ENCODE measurements around the gene AQP1.

AQP1 gene

DNA sequence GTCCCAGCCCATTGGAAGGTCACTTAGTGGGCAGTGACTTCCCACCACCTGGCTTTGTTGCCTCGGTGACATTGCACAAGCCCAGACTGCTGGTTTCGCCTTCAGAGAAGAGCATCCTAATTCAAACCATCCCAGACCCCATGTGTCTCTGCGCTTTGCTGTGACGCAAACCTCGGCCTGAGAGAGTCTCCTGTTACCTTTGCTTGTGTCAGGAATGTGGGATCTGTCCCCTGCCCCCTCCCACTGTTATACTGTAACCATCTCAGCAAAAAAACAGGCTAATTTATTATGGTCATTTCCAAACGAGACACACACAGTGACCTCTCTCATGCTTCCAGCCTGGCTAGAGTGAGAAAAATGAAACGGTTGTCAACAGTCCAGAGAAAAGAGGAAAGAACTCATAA is 25.0 kb upstream of the AQP1 start:
- DNase-seq: no peak

DNA sequence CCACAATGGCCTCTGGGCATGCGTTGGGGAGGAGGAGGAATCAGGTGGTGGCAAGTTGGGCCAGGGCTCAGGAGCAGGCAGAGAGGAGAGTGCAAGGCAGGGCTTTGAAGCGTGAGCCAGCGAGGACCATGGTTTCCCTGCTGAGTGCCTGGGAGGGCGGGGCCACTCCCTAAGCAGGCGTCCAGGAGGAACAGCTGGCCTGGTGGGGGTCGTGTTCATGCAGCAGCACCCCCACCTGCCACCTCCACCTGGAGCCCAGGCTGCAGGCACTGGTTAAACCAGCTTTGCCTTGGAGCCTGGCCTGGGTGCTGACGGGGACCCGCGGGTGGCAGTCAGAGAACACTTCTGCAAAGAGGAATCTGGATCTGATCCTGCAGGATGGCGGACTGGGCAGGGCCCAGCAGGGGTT is 24.2 kb upstream of the AQP1 start:
- no peak for DNase-seq

DNA sequence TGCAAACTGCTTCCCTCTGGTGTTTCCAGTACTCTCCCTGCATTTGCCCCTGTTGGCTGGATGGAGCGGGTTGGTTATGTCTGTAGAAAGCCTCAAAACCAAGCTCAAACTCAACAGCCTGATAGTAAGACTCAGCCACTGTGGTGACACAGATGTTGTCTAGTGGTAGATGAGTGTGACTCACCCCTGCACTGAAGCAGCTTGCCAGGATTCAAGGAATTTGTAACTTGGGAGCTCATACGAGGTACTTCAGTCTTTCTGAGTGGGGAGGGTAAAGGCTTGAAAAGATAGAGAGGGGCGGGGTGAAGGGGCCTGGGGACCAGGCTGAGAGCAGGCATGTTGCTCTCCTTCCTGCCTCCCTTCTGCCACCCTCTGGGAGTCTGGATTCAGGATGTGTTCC is 22.9 kb upstream of the AQP1 start:
- no peak for DNase-seq

DNA sequence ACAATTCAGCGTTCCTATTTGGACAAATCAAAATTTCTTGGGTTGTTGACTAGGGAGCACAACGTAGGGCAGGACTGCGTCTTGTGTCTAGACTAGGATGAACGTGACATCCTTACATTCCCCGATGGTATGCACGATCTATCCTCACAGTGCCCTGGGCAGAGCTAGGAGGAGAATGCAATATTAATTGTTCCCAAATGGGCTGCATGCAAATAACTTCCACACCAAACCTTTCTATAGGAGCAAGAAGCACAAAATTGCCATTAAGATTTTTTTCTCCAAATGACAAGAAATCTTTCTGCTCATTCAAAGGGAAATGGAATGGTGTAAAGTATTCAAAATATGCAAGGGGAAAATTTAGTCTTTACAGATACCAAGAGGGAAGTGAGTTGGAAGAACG is 21.4 kb upstream of the AQP1 start:
- no peak for DNase-seq

DNA sequence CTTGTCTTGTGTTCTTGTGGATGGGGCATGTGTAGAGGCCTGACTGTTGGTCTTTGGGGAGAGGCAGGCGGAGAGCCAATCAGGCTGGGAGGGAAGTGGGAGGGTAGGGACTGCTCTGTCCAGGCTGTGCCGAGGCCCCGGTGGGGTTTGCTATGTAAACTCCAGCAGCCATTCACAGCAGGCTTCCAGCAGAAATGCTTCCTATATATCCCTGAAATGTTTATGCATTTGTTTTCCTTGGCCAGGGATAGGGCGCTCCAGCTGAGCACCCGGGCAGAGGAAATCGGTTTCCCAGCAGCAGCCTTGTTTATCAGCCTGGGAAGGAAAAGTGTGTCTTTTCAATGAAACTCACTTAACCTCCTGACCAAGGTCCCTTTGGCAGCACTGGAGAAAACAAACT is 18.3 kb upstream of the AQP1 start:
- DNase-seq: no peak

DNA sequence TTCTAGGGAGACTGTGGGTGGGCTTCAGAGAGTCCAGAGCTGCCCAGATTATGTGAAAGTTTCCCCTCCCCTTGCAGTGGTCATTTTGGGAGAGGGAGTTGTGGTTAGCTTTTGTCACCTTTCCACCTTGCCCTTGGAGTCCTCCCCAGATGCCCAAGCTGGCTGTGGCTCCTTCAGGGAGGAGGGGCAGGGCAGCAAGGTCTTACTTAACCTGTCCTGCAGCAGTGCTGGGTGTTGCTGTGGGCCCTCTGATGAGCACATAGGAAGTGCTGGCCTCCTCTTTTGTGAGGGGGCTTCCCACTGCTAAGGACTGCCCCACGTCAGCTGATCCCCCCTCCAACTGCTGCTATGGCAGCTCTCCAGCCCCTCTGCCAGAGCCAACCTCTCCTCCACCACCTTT is 17.6 kb upstream of the AQP1 start:
- DNase-seq: no peak

DNA sequence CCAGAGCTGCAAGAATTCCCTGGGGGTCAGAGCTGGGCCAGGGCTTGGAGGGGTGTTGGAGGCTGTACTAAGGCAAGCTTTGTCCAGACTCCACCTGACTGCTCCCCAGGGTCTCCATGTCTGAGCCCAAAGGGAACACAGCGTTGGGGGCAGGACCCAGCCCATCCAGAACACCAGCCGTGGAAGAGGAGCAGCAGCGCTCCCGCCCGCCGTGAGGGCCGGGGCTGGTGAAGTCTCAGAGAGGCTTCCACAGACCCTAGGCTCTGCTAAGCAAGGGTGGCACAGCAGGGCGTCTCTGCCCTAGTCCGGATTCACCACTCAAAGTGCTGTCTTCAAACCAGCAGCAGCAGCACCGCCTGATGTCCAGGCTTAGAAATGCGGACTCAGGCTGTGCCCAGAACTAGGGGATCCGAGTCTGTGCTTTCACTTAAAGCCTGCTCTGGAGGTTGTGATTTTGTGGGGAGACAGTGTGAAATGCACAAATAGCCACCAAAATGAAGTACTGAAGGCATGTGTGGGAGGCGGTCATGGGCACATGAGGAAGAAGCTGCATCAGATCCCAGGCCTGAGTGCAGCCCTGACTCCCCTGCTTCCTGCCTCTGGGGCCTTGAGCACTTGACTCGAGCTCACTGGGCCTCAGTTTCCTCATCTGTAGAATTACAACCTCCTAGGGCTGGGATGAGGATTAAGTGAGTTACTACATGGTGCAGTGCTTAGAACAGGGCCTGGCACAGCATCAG is 16.6 kb upstream of the AQP1 start:
- no peak for DNase-seq

DNA sequence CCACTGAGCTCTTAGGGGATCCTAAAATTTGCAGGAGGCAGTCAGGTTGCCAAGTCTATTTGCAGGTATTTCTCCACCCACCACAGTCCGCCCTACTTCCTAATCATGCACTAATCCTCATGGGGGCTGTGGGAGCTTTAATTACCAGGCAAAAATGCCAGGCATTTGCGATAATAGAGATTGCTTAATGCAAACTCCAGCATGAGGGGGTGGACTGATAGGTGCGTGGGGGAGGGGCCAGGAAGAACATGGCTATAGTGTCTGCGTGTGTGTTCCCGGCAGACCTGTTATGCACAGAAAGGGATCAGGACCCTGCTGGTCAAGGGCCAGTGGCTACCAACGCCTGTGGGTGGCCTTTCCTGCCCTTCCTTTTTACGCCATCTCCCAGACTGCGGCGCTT is 15.6 kb upstream of the AQP1 start:
- no peak for DNase-seq

DNA sequence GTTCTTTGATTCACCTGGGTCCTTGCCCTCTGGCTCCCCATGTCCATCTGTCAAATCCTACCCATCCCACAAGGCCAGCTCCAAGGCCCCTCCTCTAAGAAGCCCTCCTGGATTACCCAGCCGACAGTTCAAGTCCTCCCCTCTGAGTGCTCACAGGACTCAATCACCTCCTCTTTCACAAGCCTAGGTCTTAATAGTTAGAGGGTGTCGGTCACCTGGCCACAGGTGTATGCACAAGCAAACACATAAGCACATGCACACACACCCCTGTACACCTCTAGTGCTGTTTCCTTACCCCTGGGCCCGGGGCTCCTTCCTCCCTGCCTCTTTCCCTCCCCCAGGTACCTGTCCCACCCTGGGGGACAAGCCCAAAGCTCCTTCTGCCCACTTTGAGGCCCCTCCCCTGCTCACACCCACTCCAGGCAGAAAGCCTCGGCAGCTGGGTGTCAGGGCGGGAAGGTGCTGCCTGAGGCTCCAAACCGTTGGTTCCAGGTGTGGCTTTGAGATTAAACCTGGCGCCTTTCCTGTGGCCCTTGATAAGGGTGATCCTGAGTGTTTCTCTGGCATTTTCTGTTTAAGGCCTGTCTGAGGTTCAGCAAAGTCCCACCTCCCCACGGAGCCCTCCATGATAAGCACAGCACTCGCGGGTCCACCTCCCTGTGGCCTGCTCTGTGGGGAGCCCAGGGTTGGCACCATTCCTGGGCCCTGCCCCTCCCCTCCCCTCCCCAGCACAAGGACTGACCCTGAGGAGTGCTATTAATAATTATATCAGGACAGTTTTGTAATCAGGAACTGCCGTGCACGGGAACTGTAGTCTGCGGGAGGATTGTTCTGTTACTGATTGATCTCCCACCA is 14.6 kb upstream of the AQP1 start:
- DNase-seq: no peak

DNA sequence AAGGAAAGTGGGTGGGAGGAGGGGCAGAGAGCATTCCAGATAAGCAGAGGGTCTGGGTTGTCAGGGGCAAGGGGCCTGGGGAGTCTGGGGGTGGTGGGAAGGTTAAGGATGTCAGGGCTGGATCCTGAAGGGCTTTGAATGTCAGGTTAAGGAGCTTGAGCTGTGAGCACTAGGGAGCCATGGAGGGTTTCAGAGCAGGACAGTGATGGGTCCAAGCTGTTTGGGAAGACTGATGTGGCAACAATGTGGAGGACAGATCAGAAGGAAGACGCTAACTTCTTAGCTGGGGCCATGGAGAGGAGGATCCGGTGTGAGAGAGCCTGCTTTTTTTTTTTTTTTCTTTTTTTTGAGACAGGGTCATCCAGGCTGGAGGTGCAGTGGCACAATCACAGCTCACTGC is 13.9 kb upstream of the AQP1 start:
- no peak for DNase-seq

DNA sequence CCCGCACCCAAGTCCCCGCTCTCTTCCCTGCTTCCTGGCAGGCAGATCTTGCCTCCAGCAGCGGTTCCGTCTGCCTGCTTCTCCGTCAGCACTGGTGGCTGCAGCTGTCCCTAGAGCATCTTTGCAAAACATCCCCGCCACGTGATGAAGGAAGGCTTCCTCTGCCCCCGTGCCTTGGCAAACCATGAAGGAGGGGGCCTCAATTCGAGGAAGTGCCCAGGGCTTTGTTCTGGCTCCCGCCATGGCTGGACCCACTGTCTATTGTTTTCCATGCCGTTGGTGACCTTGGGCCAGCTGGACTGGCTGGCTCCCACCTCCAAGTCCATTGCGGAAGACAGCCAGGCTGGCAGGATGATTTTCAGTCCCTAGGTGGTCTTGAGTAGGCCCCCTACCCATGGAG is 13.2 kb upstream of the AQP1 start:
- no peak for DNase-seq

DNA sequence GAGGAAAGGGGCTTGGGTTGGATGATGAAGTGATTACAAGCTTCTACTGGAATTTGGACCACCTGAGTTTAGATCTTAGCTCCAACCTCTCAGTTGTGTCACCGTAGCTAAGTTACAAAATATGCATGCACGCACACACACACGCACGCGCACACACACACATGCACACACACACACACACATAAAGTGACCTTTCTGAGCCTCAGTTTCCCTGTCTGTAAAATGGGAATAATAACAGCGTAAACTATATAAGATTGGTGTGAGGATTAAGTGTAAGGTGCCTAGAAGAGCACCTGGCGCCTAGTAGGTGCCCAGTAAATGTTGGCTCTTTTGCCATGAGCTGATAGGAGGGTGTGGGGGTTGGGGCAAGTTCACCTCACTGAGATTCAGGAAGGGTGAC is 12.6 kb upstream of the AQP1 start:
- no peak for DNase-seq

DNA sequence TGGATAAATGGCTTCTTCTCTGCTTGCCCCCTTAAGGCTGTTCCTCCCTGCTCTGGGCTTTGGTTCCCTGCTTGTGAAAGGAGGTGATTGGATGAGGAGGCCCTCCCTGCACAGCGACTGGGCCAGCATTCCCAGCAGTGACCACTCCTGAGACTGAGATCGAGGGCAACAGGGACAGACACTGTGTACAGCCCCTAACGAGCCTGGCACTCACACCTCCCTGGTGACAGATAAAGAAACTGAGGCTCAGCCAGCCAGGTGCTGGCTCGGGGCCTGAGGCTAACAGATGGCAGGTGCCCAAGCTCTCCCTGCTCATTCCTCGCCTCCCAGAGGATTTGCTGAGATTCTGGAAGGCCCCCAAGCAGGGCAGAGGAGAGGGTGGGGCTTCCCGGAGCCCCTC is 12.0 kb upstream of the AQP1 start:
- no peak for DNase-seq

DNA sequence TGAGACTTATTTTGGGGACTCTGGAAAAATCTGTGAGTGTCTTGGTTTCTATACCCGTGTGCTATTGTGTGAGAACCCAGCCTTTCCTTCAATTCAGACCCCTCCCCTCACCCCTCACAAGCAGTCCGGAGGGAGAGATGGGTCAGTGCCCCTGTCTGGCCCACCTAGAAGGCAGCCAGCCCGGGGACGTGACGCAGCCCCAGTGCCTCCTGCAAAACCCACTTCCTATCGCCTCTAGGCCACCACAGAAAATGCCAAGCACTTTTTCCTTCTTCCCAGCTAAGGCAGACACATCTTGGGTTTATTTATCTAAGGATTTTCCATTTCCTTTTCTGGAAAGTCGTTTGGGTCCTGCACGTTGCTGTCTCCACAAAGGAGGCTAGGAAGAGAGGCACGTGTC is 11.6 kb upstream of the AQP1 start:
- DNase-seq: no peak

DNA sequence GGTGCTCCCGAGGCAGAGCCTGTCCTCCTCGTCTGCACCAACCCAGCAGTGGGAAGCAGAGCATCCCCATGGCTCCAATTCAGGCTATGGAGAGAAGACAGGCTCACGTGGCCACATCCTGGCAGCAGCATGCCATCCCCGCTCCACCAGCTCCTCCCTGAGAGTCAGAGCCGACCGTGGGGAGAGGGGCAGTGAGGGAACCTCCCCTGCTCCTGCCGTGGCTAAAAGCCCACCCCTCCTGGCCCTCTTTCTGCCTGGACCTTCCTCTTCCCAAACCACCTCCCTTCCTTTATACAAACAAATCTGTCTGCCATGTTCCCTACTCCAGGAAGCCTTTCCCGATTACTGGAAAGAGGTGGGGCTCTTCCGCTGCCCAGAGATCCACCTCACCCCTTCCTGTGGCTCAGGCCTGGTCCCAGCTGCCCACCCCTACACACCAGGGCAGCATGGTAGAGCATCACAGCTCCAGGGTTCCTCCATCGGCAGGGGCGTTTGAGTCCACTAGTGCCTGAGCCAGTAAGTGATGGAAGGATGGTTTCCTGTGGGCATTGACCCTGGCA is 10.8 kb upstream of the AQP1 start:
- DNase-seq: no peak

DNA sequence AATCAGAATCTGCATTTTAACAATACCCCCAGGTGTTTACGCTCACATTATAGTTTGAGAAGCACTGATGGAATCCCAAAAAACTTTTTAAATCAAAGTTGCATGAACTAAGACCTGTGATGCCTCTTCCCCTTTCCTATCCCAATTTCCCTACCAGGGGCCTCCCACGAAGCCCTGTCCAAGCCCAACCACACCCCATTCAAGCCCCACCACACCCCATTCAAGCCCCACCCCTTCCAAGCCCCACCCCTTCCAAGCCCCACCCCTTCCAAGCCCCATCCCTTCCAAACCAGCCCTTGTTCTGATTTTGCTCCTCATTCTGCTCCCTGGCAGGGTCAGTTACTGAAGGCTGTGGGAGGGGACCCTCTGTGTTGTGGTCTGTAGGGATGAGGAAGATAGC is 9.8 kb upstream of the AQP1 start:
- no peak for DNase-seq

DNA sequence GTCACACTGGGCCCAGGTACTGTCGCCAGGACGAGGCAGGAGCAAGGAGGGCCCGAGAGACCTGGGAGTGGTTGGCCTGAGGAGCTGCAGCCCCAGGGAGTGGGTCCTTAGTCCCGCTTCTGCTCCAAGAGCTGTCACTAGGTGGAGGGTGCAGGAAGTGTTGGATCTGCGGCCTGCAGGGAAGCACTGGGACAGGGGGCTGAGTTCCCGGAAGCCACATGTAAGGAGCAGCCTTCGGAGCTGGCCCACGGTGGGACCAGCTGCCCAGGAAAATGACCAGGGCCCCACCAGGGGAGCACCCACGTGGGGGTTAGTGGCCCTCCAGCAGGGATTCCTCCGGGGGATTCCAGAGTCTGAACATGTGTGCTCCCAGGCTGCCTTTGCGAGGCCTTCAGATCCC is 9.2 kb upstream of the AQP1 start:
- no peak for DNase-seq

DNA sequence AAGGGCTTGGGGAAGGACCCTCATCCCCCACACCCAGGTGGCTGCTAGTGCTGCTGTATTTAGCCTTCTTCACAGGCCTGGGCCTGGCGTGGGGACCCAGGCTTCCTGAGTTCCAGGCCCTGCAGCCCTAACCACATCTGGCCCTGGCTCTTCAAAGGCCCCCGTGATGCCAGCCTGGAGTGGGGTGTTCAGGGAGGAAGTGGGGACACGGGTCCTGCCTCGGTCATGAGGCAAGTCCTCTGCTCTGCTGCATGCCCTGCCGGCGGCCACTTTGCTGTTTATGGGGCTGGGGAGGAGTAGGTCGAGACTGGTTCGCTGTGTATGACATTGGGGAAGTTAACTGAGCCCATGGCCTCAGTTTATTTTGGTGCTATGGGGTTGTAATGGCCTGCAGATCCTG is 8.5 kb upstream of the AQP1 start:
- no peak for DNase-seq

DNA sequence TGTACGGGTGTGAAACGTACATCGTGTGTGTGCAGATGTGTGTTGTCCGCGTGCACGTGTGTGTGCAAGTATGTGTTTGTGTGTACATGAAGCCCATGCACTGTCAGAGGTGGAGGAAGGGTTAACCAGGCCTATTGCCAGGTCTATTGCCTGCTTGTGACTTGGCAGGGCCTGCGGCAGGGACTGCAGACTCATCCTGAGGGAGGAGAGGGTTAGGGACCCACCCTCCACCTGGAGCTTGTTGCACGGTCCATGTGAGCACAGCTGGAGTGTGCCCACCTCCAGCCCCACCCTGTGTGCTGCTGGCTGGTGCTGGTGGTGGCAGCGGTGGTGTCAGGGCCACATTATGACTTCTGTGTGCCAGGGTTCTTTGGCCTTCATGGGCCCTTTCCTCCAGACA is 7.1 kb upstream of the AQP1 start:
- no peak for DNase-seq

DNA sequence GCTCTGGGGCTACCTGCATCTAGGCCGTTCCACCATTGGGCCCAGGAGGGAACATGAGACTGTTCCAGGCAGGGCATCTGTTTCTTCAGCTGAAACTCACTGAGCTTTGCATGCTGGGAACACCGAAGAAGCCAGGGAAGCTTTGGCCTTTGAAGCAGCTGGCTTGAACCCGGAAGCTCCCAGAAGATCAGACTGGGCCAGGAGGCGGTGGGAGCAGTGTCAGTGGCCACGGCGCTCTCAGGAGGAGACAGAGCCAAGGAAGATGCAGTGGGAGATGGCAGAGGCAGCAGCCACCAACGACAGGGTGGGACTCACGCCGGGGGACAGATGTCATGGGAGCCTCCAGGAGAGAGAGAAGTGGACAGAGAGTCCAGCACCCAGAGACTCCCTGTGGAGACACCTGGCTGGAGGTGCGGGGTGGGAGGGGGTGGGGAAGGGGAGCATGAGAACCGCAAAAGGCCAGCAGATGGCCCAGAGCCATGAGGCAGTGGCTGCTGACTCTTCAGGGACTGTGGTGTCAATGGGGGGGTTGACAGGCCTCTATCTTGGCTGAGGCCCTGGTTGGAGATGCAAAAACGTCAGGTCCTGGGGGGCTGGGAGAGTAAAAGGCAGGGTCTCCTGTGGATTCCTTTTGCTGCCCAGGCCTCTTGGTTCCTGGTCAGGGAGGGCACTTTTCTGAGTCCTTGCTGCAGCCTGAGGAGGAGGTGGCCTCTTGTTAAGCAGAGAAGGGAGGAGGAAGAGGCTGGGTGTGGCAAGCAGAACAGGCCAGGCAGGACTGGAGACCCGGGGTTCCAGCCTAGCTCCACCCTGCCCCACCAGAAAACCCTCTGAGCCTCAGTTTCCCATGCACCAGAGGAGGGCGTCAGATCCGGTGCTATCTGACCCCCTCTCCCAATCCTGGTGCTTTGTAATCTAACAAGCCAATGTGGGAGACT is 6.3 kb upstream of the AQP1 start:
- no peak for DNase-seq

DNA sequence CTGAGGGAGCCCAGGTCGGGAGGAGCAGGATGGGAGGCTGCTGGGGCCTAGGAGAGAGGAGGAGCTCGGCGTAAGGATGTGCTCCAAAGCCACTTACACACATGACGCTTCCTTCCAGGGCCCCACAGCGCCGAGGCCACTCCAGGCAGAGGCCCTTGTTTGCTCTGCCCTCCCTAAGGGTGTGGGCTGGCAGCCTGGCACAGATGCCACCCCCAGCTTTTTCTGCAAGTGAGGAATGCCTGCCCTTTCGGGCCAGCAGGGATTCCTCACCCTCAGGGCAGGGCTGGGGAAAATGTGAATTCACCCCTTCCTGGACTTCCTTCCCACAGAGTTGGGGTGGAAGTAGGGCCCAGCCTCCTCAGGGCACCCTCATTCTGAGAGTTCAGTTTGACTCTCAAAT is 5.6 kb upstream of the AQP1 start:
- no peak for DNase-seq

DNA sequence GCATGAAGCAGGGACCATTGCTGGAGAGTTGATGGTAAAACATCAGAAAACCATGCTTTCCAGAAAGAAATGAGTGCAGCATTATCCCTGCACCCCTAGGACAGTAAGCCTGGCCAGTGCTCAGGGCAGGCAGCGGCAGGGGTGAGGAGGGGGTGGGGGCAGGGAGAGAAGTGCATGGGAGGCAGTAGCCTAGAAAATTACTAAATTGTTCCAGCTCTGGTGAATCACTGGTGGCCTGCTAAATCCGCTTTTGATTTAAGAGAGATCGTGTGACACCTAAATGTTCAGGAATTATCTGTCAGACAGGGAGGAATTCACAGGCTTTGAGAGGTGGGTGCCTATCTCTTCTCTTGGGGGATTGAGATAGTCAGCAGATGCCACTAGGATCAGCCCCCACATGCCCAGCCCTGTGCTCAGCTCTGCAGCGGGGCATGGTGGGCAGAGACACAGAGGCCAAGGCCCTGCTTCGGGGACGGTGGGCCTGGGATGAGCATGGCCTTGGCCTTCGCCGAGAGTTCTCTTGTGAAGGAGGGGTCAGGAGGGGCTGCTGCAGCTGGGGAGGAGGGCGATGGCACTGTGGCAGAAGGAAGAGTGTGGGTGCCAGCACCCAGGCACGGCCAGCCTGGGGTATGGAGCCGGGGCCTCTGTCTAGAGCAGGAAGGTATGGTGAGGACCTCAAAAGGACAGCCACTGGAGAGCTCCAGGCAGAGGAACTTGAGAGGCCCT is 5.0 kb upstream of the AQP1 start:
- DNase-seq: no peak
